Lung (tissue), 12 donors: Measurements from ENCODE around the gene GPATCH4. TPM values are rescaled to one million over a fixed set of nuclear protein-coding genes. Genes with fewer than 3 reads are reported as not detected.

Experiments
- ATAC-seq: fragments of 200-7000 bp; cut with Tn5 transposase; one replicate; pipeline ENCODE4 v1.9.1; 2020; ENCODE audit warnings: moderate number of reproducible peaks; ENCODE audit not compliant: insufficient read depth, low FRiP score
- DNase-seq, 3 donors: peaks; one replicate each; pipeline ENCODE4 v3.0.0-alpha.2; 2013 to 2017
- H3K27ac ChIP-seq, 2 donors: one replicate each; pipeline ENCODE4 v1.5.1; 2013; ENCODE audit warnings: mild to moderate bottlenecking in 2 of 2, moderate library complexity in 2 of 2, control low read depth in 1 of 2, inconsistent platforms in 1 of 2, low read depth in 1 of 2, low read length in 1 of 2
- H3K27me3 ChIP-seq, 3 donors: one replicate each; pipeline ENCODE4 v1.5.1; 2013; ENCODE audit warnings: low read length in 2 of 3; ENCODE audit not compliant: control insufficient read depth in 3 of 3, insufficient read depth in 3 of 3
- H3K36me3 ChIP-seq, 4 donors: one replicate each; pipeline ENCODE4 v1.5.1; 2013; ENCODE audit warnings: low read length in 4 of 4, mild to moderate bottlenecking in 1 of 4, moderate library complexity in 1 of 4; ENCODE audit not compliant: control insufficient read depth in 4 of 4, insufficient read depth in 4 of 4
- H3K4me1 ChIP-seq, 5 donors: one replicate each; pipeline ENCODE4 v1.5.1; 2013; ENCODE audit warnings: low read length in 5 of 5, mild to moderate bottlenecking in 2 of 5, moderate library complexity in 1 of 5; ENCODE audit not compliant: control insufficient read depth in 5 of 5, insufficient read depth in 5 of 5
- H3K4me3 ChIP-seq: one replicate; pipeline ENCODE4 v1.5.1; 2013; ENCODE audit warnings: mild to moderate bottlenecking, control low read depth, moderate library complexity
- H3K9ac ChIP-seq, 2 donors: one replicate each; pipeline ENCODE4 v1.5.1; 2013; ENCODE audit warnings: low read length in 2 of 2, control low read depth in 1 of 2; ENCODE audit not compliant: insufficient read depth in 1 of 2
- H3K9me3 ChIP-seq, 4 donors: one replicate each; pipeline ENCODE4 v1.5.1; 2013; ENCODE audit warnings: low read length in 3 of 4, mild to moderate bottlenecking in 1 of 4, moderate library complexity in 1 of 4; ENCODE audit not compliant: control insufficient read depth in 4 of 4, insufficient read depth in 3 of 4
- WGBS, 2 donors: extraction: QIAGEN DNeasy Blood & Tissue Kit; methylation state at CpG; one replicate each; pipeline ENCODE4 v1.1.7; 2013; 5-methylcytosine and 5-hydroxymethylcytosine counted together
- polyA plus RNA-seq, 2 donors: library from polyadenylated mRNA; stranded (reverse); fragments of 200-250 nt; gene quantifications; one replicate each; pipeline ENCODE4 v1.2.1, GENCODE V29; 2013
- total RNA-seq, 2 donors: library from RNA; depleted of rRNA in 1 of 2; stranded (reverse); fragments of >200 nt in 1 of 2; gene quantifications; one replicate each; pipeline ENCODE4 v1.2.1, GENCODE V29; 2014 to 2021
- TF ChIP-seq, protein P1 (sequence below): IDR thresholded peaks from 2 replicates; pipeline ENCODE4 v1.5.1; 2012; ENCODE audit warnings: mild to moderate bottlenecking; ENCODE audit errors: control extremely low read depth, extremely low read depth
- donor health status: control.
- donor health status: control.
- donor health status: Bipolar disorder and iron deficiency.
- donor health status: healthy.
- donor health status: DM: yes; HTN: yes; CAD: no.

GPATCH4 gene
- total and polyA plus RNA-seq, 4 donors, result 11.9 to 34.3 (median 24.6) TPM

DNA sequence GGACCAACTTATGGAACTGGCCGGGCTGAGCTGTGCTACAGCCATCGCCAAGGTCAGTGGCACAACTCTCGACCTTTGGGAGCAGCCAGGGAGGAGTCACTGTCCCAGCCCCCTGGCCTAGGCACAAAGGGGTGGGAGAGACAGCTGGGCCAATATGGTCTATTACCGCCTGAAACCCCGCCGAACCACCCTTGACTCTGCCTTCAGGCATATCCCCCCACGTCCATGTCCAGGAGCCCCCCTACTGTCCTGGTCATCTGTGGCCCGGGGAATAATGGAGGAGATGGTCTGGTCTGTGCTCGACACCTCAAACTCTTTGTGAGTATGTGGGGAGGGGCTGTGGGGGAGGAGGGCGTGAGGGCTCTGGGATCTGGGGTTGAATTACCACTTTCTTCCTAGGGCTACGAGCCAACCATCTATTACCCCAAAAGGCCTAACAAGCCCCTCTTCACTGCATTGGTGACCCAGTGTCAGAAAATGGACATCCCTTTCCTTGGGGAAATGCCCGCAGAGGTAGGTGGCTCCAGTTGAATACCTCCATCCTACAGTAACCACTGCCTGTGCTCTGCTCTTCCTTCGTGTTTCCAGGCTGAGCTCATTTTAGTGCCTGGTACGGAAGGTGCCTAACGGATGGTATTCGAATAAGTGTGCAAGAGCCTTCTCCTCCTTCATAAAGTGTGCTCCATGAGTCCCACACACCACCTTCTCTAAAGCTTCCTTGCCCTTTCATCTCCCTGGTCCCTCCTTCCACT is 8.9 kb downstream of the GPATCH4 start:
- TF ChIP-seq, protein P1, sequence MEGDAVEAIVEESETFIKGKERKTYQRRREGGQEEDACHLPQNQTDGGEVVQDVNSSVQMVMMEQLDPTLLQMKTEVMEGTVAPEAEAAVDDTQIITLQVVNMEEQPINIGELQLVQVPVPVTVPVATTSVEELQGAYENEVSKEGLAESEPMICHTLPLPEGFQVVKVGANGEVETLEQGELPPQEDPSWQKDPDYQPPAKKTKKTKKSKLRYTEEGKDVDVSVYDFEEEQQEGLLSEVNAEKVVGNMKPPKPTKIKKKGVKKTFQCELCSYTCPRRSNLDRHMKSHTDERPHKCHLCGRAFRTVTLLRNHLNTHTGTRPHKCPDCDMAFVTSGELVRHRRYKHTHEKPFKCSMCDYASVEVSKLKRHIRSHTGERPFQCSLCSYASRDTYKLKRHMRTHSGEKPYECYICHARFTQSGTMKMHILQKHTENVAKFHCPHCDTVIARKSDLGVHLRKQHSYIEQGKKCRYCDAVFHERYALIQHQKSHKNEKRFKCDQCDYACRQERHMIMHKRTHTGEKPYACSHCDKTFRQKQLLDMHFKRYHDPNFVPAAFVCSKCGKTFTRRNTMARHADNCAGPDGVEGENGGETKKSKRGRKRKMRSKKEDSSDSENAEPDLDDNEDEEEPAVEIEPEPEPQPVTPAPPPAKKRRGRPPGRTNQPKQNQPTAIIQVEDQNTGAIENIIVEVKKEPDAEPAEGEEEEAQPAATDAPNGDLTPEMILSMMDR, result no peak
- Histone ChIP-seq H3K4me3 (peak overlapping the region; percentile 79), H3K36me3 (peaks cover 0 to 26% (median 14%) of the 10 kb centered on the region in 4 donors), H3K27ac (peak overlapping the region; percentile 76 to 91), H3K9ac (peak overlapping the region; percentile 69 to 78), H3K27me3 (no peaks in the 10 kb centered on the region), H3K4me1 (peaks cover 0 to 12% (median 3%) of the 10 kb centered on the region in 5 donors), H3K9me3 (no peaks in the 10 kb centered on the region)
- DNase-seq, result no peak
- ATAC-seq, result no peak
- 58 to 62% methylated on average over 16 of the region's 16 CpGs for WGBS, 2 donors

DNA sequence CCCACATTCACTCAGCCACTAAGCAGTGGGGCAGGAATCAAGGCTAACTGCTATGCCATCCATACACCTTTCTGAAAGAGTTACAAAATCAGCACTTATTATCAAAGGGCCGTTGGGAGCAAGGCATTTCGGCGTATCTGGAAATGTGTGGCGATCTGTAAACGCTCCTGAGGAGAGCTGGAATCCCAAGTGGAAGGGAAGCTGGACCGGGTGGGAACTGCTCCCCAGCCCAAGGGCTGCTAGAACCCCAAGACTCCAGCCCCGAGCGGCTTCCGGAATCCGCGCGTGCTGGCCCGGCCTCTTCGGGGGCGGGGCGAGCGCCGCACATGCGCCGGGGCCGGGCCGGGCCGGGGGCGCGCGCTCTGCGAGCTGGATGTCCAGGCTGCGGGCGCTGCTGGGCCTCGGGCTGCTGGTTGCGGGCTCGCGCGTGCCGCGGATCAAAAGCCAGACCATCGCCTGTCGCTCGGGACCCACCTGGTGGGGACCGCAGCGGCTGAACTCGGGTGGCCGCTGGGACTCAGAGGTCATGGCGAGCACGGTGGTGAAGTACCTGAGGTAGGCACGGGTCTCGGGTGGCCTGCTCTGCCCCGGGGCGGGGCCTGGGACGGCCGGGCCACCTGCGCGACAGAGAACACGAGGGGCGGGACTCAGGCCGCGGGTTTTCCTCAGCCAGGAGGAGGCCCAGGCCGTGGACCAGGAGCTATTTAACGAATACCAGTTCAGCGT is 9.7 kb downstream of the GPATCH4 start, which contains the start of gene NAXE:
Gene NAXE, plus strand, starts transcription at position 345 of the 726 bp plus-strand sequence. Its CDS starts 29 bp downstream, at position 374.
- peak within 1 kb of the TSS; percentile 69 to 90 for H3K9ac ChIP-seq
- H3K4me1 ChIP-seq, result peaks cover 0 to 12% (median 3%) of the 10 kb centered on the region in 5 donors
- TF ChIP-seq, protein P1, result no peak
- no peaks in the 10 kb centered on the region for H3K9me3 ChIP-seq
- 0% methylated on average over 56 to 60 of the region's 60 CpGs for WGBS, 2 donors
- peak within 1 kb of the TSS; percentile 91 for H3K27ac ChIP-seq
- H3K36me3 ChIP-seq, result peaks cover 0 to 26% (median 11%) of the 10 kb centered on the region in 4 donors
- DNase-seq (peak; percentile 75 to 80 (median 76)), ATAC-seq (peak; percentile 96)
- peak within 1 kb of the TSS; percentile 79 for H3K4me3 ChIP-seq
- H3K27me3 ChIP-seq, result no peaks in the 10 kb centered on the region

DNA sequence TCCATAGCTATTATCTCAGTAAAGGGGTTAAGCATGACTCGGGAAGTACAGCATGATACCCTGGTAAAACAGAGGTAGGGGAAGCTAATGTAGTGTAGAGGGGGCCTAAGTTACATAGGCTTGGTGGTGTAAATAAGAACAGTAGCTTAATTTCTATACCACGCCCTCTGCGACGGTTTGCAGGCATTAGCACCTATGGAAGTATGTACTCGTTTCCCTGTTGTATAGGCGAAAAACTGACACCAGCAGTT is 10.2 kb downstream of the GPATCH4 start:
- peak overlapping the region; percentile 91 for H3K27ac ChIP-seq
- WGBS, 2 donors, result 22 to 23% methylated on average over 6 of the region's 6 CpGs
- TF ChIP-seq, protein P1, result no peak
- H3K4me1 ChIP-seq, result peaks cover 0 to 12% (median 3%) of the 10 kb centered on the region in 5 donors
- H3K27me3 ChIP-seq, result no peaks in the 10 kb centered on the region
- peaks cover 0 to 22% (median 10%) of the 10 kb centered on the region in 4 donors for H3K36me3 ChIP-seq
- ATAC-seq (no peak), DNase-seq (no peak)
- peak overlapping the region; percentile 54 for H3K4me3 ChIP-seq
- H3K9ac ChIP-seq, result peak overlapping the region in 1 of 2 donors; percentile 90
- no peaks in the 10 kb centered on the region for H3K9me3 ChIP-seq
